Frontal cortex (tissue), 4 donors: ENCODE measurements around the gene EDC3. TPM values are rescaled to one million over a fixed set of nuclear protein-coding genes. Genes with fewer than 3 reads are reported as not detected.
"Not testable (repeated sequence)": the region's sequence is repeated elsewhere in the genome, so short reads cannot be mapped to it uniquely, and the experiment has no call there.

Experiments used
- DNase-seq, 2 donors: peaks; one replicate each; pipeline ENCODE4 v3.0.0; 2012; ENCODE audit warnings: low spot score in 2 of 2
- FAIRE-seq: peaks from 2 replicates; lab custom pipeline; 2012; peaks lifted over from hg19 to GRCh38; lab: Jason Lieb, UNC
- total RNA-seq: library from RNA; depleted of rRNA; stranded (reverse); fragments of >200 nt; gene quantifications from one replicate; pipeline ENCODE4 v1.2.3, GENCODE V29; 2014
- donor health status: control.
- donor health status: control.
- donor health status: control.

The EDC3 gene
- total RNA-seq, 1 donor from 2014 or later = 12.2 TPM

DNA sequence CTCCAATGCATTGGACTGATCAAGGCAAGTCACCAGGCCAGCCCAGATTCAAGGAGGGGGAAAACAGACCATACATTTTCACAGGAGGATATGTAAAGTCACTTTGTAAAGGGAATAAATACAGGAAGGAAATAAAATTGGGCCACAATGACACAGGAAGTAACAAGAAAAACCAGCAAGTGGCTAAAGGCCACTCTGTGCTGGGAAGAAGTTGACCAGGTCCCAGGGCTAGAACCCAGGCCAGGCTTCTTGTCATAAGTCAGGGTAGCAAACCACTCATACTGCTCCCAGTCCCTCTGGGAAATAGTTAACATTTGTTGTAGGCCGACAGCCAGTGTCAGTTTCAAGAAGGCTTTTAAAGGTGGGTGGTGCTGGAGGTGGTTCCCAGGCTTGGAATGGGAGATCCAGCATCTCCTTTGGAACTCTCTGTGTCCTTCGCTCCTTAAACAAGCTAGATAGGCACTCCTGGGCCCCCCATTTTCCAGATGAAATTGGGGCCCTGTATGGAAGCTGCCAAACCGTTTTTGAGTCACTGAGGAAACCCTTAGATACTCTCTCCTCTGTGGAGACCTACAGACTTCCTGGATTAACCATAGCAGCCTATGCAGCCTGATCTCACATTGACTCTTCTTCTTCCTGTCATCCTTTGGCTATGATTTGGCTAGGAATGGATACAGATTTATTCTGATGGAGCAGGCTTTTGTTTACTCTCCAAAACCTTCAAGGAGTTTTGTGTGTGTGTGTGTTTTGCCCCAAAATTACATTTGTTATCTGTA lies 14.7 kb upstream of the EDC3 start:
- FAIRE-seq = no peak

GRCh38 chr15:74709892-74710291 lies 14.1 kb upstream of the EDC3 start:
- FAIRE-seq = no peak
- no peak for DNase-seq

More for the DNA sequence above, 14.7 kb upstream of the EDC3 start:
- DNase-seq = no peak

DNA sequence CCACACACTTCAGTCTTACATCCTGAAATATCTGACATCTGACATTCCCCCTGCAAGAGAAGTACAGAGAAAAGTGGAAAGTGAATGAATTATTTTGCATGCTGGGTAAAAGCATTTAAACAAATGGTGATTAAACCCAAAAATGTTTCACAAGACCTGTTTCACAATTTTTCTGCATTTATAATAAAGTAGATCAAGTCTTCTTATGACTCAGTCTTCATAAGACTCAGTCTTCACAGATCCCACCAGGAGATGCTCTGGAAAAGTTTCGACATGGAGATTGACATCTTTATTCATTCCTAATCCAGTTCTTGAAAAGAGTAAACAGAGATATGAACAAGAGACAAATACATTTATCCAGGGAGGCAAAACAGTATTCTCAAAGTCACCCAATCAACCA lies 13.2 kb upstream of the EDC3 start:
- DNase-seq = no peak
- FAIRE-seq = no peak

DNA sequence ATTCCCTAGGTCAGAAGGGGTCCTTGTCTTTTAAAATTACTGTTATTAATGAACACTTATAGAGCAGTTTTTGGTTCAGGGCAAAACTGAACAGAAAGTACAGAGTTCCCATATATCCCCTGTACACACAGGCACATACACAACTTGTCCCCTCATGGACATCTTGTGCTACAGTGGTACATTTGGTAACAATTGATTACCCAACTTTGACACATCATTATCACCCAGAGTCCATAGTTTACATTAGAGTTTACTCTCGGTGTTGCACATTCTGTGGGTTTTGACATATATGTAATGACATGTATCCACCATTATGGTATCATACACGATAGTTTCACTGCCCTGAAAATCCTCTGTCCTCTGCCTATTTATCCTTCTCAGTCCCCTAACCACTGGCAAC lies 984 bp upstream of the EDC3 start:
- no peak for FAIRE-seq

DNA sequence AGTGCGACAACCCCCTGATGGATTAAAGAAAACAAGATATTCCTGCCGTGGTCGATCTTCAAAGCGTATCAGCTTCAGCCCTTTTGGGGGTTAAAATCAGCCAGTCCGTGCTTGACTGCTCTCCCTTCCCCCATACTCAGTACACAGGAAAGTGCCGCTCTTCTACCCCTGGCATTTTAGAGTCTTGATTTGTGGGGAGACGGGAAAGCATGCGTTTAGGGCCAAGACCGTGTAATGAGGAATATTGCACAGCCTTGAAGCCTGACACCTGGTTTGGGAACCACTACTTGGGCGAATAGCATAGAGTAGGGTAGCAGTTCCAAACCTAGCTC lies 540 bp upstream of the EDC3 start:
- no peak for DNase-seq
- no peak for FAIRE-seq

More for the DNA sequence above, 984 bp upstream of the EDC3 start:
- DNase-seq = no peak

- FAIRE-seq (no peak), DNase-seq (no peak)
These were observed 3.5 kb downstream of the EDC3 start for GRCh38 chr15:74692327-74692726.

DNA sequence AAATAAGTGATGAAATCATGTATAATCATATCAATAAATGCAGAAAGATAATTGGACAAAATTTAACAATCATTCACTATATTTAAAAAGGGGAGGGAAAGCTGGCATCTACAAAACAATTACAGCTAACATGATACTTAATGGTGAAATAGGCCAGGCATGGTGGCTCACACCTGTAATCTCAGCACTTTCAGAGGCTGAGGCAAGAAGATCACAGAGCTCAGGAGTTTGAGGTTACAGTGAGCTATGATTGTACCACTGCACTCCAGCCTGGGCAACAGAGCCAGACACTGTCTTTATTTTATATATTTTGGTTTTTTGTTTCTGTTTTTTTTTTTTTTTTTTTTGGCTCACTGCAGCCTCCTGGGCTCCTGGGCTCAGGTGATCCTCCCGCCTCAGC lies 12.1 kb downstream of the EDC3 start:
- DNase-seq (no peak), FAIRE-seq (no peak)

DNA sequence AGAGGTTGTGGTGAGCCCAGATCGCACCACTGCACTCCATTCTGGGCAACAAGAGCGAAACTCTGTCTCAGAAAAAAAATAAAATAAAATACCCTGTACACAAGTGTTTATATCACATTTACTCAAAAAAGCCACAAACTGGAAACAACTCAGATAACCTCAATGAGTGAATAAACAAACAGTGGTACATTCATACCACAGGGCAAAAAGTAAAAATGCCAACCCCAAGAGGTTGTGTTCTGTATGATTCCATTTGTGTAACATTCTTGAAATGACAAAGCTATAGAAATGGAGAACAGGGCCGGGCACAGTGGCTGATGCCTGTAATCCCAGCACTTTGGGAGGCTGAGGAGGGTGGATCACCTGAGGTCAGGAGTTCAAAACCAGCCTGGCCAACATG lies 12.9 kb downstream of the EDC3 start:
- no peak for DNase-seq
- FAIRE-seq = no peak

DNA sequence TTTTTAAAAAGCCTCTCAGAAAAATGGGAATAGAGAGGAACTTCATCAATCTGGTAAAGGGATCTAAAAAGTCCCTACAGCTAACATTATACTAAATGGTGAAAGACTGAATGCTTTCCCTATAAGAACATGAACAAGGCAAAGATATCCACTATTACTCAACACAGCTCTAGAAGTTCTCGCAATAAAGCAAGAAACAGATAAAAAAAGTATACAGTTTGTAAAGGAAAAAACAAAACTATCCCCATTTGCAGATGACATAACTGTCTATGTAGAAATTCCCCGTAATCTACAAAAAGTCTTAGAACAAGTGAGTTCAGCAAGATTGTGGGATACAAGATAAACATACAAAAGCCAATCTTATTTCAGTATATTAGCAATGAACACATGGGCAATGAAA lies 15.4 kb downstream of the EDC3 start:
- no peak for DNase-seq
- FAIRE-seq = no peak

DNA sequence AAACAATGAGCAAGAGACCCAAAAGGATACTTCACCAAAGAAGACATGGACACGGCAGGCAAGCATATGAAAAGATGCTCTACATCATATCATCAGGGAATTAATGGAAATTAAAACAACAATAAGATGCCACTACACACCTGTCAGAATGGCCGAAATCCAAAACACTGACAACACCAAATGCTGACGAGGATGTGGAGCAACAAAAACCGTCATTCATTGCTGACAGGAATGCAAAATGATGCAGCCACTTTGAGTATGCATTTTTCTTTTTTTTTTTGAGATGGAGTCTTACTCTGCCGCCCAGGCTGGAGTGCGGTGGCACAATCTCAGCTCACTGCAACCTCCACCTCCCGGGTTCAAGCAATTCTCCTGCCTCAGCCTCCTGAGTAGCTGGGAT lies 19.0 kb downstream of the EDC3 start:
- DNase-seq (no peak), FAIRE-seq (no peak)

GRCh38 chr15:74674161-74674560 lies 21.7 kb downstream of the EDC3 start:
- DNase-seq (no peak), FAIRE-seq (no peak)

- no peak for DNase-seq
- no peak for FAIRE-seq
These were observed 26.2 kb downstream of the EDC3 start for GRCh38 chr15:74669627-74670026.

DNA sequence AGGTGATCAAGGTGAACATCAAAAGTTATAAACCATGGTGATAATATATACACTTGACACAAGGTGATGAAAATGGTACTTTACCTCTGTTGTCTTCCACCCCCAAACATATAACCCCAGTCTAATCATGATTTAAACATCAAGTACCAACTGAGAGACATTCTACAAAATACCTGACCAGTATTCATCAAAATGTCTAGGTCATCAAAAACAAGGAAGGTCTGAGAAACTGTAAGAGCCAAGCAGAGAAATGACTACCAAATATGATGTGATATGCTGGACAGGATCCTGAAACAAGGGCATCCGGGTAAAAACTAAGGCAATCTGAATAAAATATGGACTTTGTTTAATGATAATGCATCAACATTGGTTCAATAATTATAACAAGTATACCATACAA lies 27.8 kb downstream of the EDC3 start:
- DNase-seq (no peak), FAIRE-seq (no peak)

- FAIRE-seq (no peak), DNase-seq (no peak)
These were observed 31.2 kb downstream of the EDC3 start for GRCh38 chr15:74664670-74665069.

- DNase-seq = no peak
- FAIRE-seq = no peak
These were observed 31.7 kb downstream of the EDC3 start for GRCh38 chr15:74664028-74664616.

- no peak for DNase-seq
- no peak for FAIRE-seq
These were observed 32.4 kb downstream of the EDC3 start for GRCh38 chr15:74663303-74664027.

GRCh38 chr15:74662064-74662860 lies 33.6 kb downstream of the EDC3 start:
- DNase-seq = no peak
- no peak for FAIRE-seq

DNA sequence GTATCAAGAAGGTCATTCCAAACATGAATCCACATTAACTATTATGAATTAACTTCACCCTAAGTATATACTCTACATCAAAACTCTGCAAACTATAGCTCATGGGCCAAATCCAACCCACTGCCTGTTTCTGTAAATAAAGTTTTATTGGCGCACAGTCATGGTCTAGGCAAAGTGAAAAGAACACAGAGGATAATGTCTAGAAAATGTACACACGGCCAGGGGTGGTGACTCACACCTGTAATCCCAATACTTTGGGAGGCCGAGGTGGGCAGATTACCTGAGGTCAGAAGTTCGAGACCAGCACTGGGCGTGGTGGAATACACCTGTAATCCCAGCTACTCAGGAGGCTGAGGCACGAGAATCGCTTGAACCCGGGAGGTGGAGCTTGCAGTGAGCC lies 34.5 kb downstream of the EDC3 start:
- DNase-seq, FAIRE-seq: not testable (repeated sequence)

DNA sequence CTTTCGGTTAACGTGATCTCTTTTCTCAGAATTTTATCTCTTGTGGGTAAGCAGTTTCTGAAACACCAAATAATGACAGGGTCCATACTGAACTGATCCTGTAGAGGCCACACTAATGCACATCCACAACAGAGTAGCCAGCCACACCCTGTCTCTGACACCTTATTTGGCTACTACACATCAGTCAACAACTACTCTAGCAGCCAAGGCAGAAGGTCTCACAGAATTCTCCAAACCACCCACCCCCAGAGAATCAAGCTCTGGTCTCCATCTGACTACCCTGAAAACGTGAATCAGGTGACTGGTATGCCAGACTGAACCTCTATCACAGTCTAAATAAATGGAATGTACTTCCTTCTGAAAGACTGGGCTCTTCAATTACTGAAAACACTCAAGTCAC lies 38.0 kb downstream of the EDC3 start:
- FAIRE-seq = no peak
- no peak for DNase-seq

DNA sequence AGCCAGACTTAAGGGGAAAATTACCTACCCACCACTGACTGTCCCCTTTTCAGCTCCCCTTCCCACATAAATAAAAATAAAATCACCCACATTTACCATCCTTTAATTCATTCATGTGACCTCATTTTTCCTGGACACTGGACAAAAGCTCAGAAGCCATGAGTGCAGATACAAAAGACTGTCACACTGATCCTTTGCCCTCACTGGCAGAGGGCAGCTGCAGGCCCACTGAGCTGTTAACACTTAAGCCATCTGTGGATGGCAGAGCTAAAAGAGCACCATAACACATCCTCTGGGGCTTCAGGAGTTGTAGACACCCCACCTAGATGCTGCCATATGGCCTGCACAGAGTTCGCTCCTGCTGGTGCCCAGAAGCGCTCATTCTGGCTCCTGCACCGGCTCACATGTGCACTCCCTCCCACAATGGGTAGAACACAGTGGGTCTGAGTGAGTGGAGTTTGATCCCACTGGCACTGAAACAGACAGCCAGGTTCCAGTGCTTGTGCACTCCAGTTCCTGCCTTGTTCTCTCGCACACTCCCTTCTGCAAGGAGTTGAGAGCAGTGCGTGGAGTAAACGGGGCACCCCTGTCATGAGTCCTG lies 38.8 kb downstream of the EDC3 start:
- FAIRE-seq (no peak), DNase-seq (no peak)
